H1 (cell line): ENCODE data around the gene REEP2. TPM values are rescaled to one million over a fixed set of nuclear protein-coding genes. Genes with fewer than 3 reads are reported as not detected.

ENCODE experiments used
- CBX8 ChIP-seq: fragments of 300-800, 300-1000 bp; sonication (generic); IDR thresholded peaks from 2 replicates; pipeline ENCODE4 v1.7.1; 2016; ENCODE audit warnings: low read depth, low read length, borderline replicate concordance
- polyA plus RNA-seq, 7 experiments: library from polyadenylated mRNA; depleted of rRNA in 3 of 7; stranded (reverse) in 5 of 7; unstranded in 2 of 7; fragments of >200 nt in 5 of 7; fragments of 200-250 nt in 2 of 7; gene quantifications; 1 replicate in 5 of 7; 2 replicates in 1 of 7; 4 replicates in 1 of 7; pipeline versions ENCODE4 v1.2.1 to v1.2.3, GENCODE V29; 2011 to 2013; ENCODE audit warnings: missing spikeins in 2 of 7, mixed read lengths in 2 of 7
- total RNA-seq: library from RNA; stranded (reverse); fragmentation: NEBNext Ultra II Directional; extraction: Animal tissue kit (Norgen Biotek cat#: 25700); gene quantifications from 2 replicates; pipeline ENCODE4 v1.2.1, GENCODE V29; 2021

REEP2 gene
- total and polyA plus RNA-seq, 2 of the 8 experiments (the other 6 are each of a cell fraction or from before 2014, with no cell fraction given), result 26.5 to 40.2 TPM

- TF ChIP-seq CBX8, result no peak
Observed at GRCh38 chr5:138482638-138483037, 43.8 kb downstream of the REEP2 start (continued).
